Retinal pigment epithelial cell (primary cell): ENCODE data around the gene LAPTM4A.

ENCODE experiments used
- DNase-seq: peaks from one replicate; pipeline ENCODE4 v3.0.0-alpha.2; 2010; ENCODE audit warnings: low read depth
- H3K4me3 ChIP-seq: 2 replicates; pipeline ENCODE4 v1.5.1; 2011; ENCODE audit warnings: mild to moderate bottlenecking, low read length, control low read depth, moderate library complexity
- CTCF ChIP-seq: conservative IDR thresholded peaks from 2 replicates; pipeline ENCODE4 v1.5.1; 2011; ENCODE audit warnings: low read depth, low read length, control low read depth, inconsistent platforms

Gene LAPTM4A

GRCh38 chr2:19988600-19988999, 62.8 kb downstream of the LAPTM4A start:
- H3K4me3 ChIP-seq: peak overlapping the region; percentile 93
- no peak for DNase-seq
- TF ChIP-seq CTCF: no peak

GRCh38 chr2:19987936-19988335, 63.5 kb downstream of the LAPTM4A start:
- no peak overlapping the region for H3K4me3 ChIP-seq
- DNase-seq: no peak
- TF ChIP-seq CTCF: no peak
